HepG2 (cell line): ENCODE results near the gene OR10AD1.

Source experiments
- ELF3 ChIP-seq: IDR thresholded peaks from 2 replicates; pipeline ENCODE4 v1.6.1; 2016; ENCODE audit warnings: missing genetic modification reagents, missing compliant biosample characterization
- HOXA7 ChIP-seq: sonication (generic); formaldehyde crosslinking; IDR thresholded peaks from 2 replicates; pipeline ENCODE4 v1.8.1; 2022; ENCODE audit warnings: mild to moderate bottlenecking, missing genetic modification reagents, moderate library complexity
- MYC ChIP-seq: sonication (generic); formaldehyde crosslinking; IDR thresholded peaks from 2 replicates; pipeline ENCODE4 v1.9.0; 2021; ENCODE audit warnings: missing genetic modification reagents, borderline replicate concordance
- RBFOX2 ChIP-seq: fragments of 200-400 bp; formaldehyde crosslinking; IDR thresholded peaks from 2 replicates; pipeline ENCODE4 v1.6.1; 2017; ENCODE audit warnings: low read depth, mild to moderate bottlenecking, low read length
- THYN1 ChIP-seq: sonication (generic); formaldehyde crosslinking; IDR thresholded peaks from 2 replicates; pipeline ENCODE4 v1.8.1; 2023; ENCODE audit warnings: low read depth, mild to moderate bottlenecking, moderate library complexity, missing genetic modification reagents, borderline replicate concordance
- TOPORS ChIP-seq: sonication (generic); formaldehyde crosslinking; IDR thresholded peaks from 2 replicates; pipeline ENCODE4 v1.8.0; 2023; ENCODE audit warnings: mild to moderate bottlenecking, missing genetic modification reagents
- ZNF792 ChIP-seq: IDR thresholded peaks from 2 replicates; pipeline ENCODE4 v1.6.1; 2016
- TF ChIP-seq, protein P1 (sequence below): conservative IDR thresholded peaks from 2 replicates; pipeline ENCODE4 v1.6.1; 2018; ENCODE audit warnings: missing genetic modification reagents
- TF ChIP-seq, protein P2 (sequence below): sonication (generic); formaldehyde crosslinking; IDR thresholded peaks from 2 replicates; pipeline ENCODE4 v1.4.0; 2020; ENCODE audit warnings: missing genetic modification reagents

DNA sequence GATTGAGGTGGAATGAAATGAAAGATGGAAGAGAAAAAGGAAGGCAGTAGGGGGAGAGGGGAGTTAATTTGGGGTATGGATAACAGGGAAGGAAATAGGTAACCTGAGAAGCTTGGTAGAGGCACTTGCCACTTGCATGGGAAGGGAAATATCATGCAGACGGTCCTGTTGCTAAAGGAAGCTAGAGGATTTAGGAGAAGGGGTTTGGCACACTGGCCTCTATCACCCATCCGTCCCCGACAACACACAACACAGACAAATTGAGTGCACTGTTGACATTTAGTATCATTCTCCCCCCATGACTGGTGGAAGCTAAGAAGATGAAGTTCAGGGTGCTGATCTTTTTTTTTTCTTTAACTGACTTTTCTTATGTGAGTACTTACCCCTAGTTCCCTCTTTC is 2.0 kb downstream of the OR10AD1 start:
- TF ChIP-seq MYC (CRISPR knock-in tag) (no peak), HOXA7 (CRISPR knock-in tag) (no peak), ZNF792 (CRISPR knock-in tag) (no peak), RBFOX2 (no peak), ELF3 (CRISPR knock-in tag) (no peak), TOPORS (CRISPR knock-in tag) (no peak), THYN1 (CRISPR knock-in tag) (no peak)
- TF ChIP-seq, protein P1, sequence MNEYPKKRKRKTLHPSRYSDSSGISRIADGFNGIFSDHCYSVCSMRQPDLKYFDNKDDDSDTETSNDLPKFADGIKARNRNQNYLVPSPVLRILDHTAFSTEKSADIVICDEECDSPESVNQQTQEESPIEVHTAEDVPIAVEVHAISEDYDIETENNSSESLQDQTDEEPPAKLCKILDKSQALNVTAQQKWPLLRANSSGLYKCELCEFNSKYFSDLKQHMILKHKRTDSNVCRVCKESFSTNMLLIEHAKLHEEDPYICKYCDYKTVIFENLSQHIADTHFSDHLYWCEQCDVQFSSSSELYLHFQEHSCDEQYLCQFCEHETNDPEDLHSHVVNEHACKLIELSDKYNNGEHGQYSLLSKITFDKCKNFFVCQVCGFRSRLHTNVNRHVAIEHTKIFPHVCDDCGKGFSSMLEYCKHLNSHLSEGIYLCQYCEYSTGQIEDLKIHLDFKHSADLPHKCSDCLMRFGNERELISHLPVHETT: no peak
- TF ChIP-seq, protein P2, sequence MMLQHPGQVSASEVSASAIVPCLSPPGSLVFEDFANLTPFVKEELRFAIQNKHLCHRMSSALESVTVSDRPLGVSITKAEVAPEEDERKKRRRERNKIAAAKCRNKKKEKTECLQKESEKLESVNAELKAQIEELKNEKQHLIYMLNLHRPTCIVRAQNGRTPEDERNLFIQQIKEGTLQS (CRISPR knock-in tag): no peak
